GM12891 (cell line): ENCODE results near the gene SYNE3.

ENCODE experiments used
- PAX5 ChIP-seq: IDR thresholded peaks from 2 replicates; pipeline ENCODE4 v1.6.1; 2011; ENCODE audit warnings: low read length, moderate library complexity, mild to moderate bottlenecking; ENCODE audit not compliant: insufficient read depth, severe bottlenecking
- POLR2A ChIP-seq: IDR thresholded peaks from 2 replicates; pipeline ENCODE4 v1.6.1; 2011; ENCODE audit warnings: low read depth, low read length, control low read depth
- POLR2AphosphoS5 ChIP-seq: IDR thresholded peaks from 2 replicates; pipeline ENCODE4 v1.6.1; 2011; ENCODE audit warnings: low read depth, low read length, control low read depth
- POU2F2 ChIP-seq: IDR thresholded peaks from 2 replicates; pipeline ENCODE4 v1.6.1; 2011; ENCODE audit warnings: low read depth, mild to moderate bottlenecking, control low read depth, low read length, moderate library complexity
- TAF1 ChIP-seq: IDR thresholded peaks from 2 replicates; pipeline ENCODE4 v1.6.1; 2011; ENCODE audit warnings: low read depth, low read length, control low read depth

GRCh38 chr14:95514131-95515079 lies 2.0 kb downstream of the SYNE3 start:
- TF ChIP-seq POLR2AphosphoS5, result no peak
- no peak for TF ChIP-seq POLR2A
- TF ChIP-seq POU2F2, result no peak
- no peak for TF ChIP-seq TAF1
- TF ChIP-seq PAX5, result no peak
